Left lung (tissue), 10 donors: ENCODE measurements around the gene SMIM20. TPM values are rescaled to one million over a fixed set of nuclear protein-coding genes. Genes with fewer than 3 reads are reported as not detected.

Experiments used
- ATAC-seq: fragments of 200-7000 bp; cut with Tn5 transposase; one replicate; pipeline ENCODE4 v1.9.1; 2020; ENCODE audit warnings: moderate library complexity
- DNase-seq, 4 donors: peaks; one replicate each; pipeline ENCODE4 v3.0.0-alpha.2; 2013 to 2020
- H3K27ac ChIP-seq, 2 donors: fragments of 200-600 bp; sonication (generic) in 1 of 2; one replicate each; pipeline versions ENCODE4 v1.5.0 to v1.8.0; 2020 to 2021
- H3K27me3 ChIP-seq, 2 donors: fragments of 200-600 bp; sonication (generic) in 1 of 2; one replicate each; pipeline versions ENCODE4 v1.5.0 to v1.8.0; 2020 to 2021
- H3K36me3 ChIP-seq, 2 donors: fragments of 200-600 bp; sonication (generic) in 1 of 2; one replicate each; pipeline versions ENCODE4 v1.5.0 to v1.8.0; 2020 to 2021
- H3K4me1 ChIP-seq, 2 donors: fragments of 200-600 bp; one replicate each; pipeline ENCODE4 v1.8.0; 2021
- H3K4me3 ChIP-seq, 2 donors: fragments of 200-600 bp; sonication (generic) in 1 of 2; one replicate each; pipeline versions ENCODE4 v1.5.0 to v1.8.0; 2020 to 2021; ENCODE audit warnings: mild to moderate bottlenecking in 1 of 2
- H3K9me3 ChIP-seq, 2 donors: fragments of 200-600 bp; sonication (generic) in 1 of 2; one replicate each; pipeline versions ENCODE4 v1.5.0 to v1.8.0; 2020 to 2021
- CTCF ChIP-seq, 2 donors: fragments of 200-600 bp; sonication (generic) in 1 of 2; IDR thresholded peaks; one replicate each; pipeline versions ENCODE4 v1.5.0 to v1.8.0; 2021; ENCODE audit warnings: antibody characterized with exemption in 2 of 2
- intact Hi-C, 2 donors: fragments of 100-400 bp; cut with DNase I; formaldehyde crosslinking; loops; one replicate each; pipeline versions ENCODE4 v1.11.2 to v1.14.2; 2022
- polyA plus RNA-seq, 6 donors: library from polyadenylated mRNA; unstranded; fragments of 120-200 nt; gene quantifications; one replicate each; pipeline ENCODE4 v1.2.1, GENCODE V29; 2013; ENCODE audit not compliant: insufficient read length in 6 of 6
- total RNA-seq, 2 donors: library from RNA; stranded (reverse); fragmentation: NEBNext Ultra II Directional; extraction: Animal tissue kit (Norgen Biotek cat#: 25700); gene quantifications; one replicate each; pipeline ENCODE4 v1.2.1, GENCODE V29; 2021
- donor health status: DM: no; HTN: yes; CAD: no.
- donor health status: DM: no; HTN: no; CAD: no.

Gene SMIM20
- total and polyA plus RNA-seq, 8 donors, result 20.1 to 48.6 (median 41.7) TPM

- no peak for DNase-seq
- no peak for ATAC-seq
- H3K4me3 ChIP-seq, result no peak overlapping the region
- no peaks in the 10 kb centered on the region for H3K9me3 ChIP-seq
- no peaks in the 10 kb centered on the region for H3K27me3 ChIP-seq
- no peak for TF ChIP-seq CTCF (IDR thresholded peaks at IDR 0.05)
- no peak overlapping the region for H3K27ac ChIP-seq
- H3K36me3 ChIP-seq, result no peaks in the 10 kb centered on the region
- peaks cover 4 to 6% of the 10 kb centered on the region in 2 donors for H3K4me1 ChIP-seq
- intact Hi-C loops, result no loop called here
These were observed 35.3 kb upstream of the SMIM20 start for GRCh38 chr4:25878676-25879075.

GRCh38 chr4:25879091-25879584 is 34.9 kb upstream of the SMIM20 start:
- Histone ChIP-seq H3K27ac (no peak overlapping the region), H3K27me3 (no peaks in the 10 kb centered on the region), H3K4me3 (no peak overlapping the region), H3K4me1 (peaks cover 7 to 8% of the 10 kb centered on the region in 2 donors), H3K36me3 (no peaks in the 10 kb centered on the region), H3K9me3 (no peaks in the 10 kb centered on the region)
- no peak for TF ChIP-seq CTCF (IDR thresholded peaks at IDR 0.05)
- intact Hi-C loops, result no loop called here
- DNase-seq (no peak), ATAC-seq (no peak)

GRCh38 chr4:25879587-25879986 is 34.4 kb upstream of the SMIM20 start:
- intact Hi-C loops, result no loop called here
- TF ChIP-seq CTCF (IDR thresholded peaks at IDR 0.05), result no peak
- no peaks in the 10 kb centered on the region for H3K36me3 ChIP-seq
- no peak overlapping the region for H3K27ac ChIP-seq
- H3K4me3 ChIP-seq, result no peak overlapping the region
- no peaks in the 10 kb centered on the region for H3K27me3 ChIP-seq
- H3K9me3 ChIP-seq, result no peaks in the 10 kb centered on the region
- H3K4me1 ChIP-seq, result peaks cover 9 to 10% of the 10 kb centered on the region in 2 donors
- DNase-seq, result no peak
- ATAC-seq, result no peak

DNA sequence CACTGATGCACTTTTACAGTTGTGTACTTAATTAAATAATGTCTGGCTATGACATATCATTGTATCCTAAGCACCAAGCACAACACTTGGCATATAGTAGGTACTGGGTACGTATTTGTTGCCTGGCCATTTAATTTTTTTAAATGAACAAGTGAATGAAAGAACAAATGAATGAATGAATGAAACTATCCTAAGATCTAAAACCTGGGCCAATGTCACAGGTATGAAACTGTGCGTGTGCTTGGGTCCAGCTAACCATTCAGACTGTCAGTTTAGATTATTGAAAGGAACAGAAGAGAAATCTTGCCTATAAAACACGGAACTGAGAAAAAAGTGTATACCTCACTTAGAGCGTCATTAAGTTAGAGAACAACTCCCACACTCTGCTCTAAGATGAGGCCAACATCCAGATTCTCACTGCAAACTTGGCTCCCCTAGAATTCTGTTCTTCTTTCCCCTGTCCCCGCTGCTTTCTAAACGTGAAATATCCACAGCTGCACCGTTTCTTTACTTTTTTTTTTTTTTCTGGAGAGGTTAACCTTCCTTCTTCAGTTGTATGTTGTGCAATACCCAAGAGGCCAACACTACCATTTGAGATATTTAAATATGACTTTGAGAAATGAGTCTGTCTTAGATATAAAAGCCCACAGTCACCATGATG is 33.9 kb upstream of the SMIM20 start:
- H3K4me1 ChIP-seq, result peaks cover 9 to 10% of the 10 kb centered on the region in 2 donors
- H3K27ac ChIP-seq, result no peak overlapping the region
- no peaks in the 10 kb centered on the region for H3K36me3 ChIP-seq
- no peaks in the 10 kb centered on the region for H3K27me3 ChIP-seq
- peak; percentile 74 for ATAC-seq
- H3K9me3 ChIP-seq, result no peaks in the 10 kb centered on the region
- no peak for TF ChIP-seq CTCF (IDR thresholded peaks at IDR 0.05)
- no peak overlapping the region for H3K4me3 ChIP-seq
- no peak for DNase-seq
- intact Hi-C loops, result no loop called here

DNA sequence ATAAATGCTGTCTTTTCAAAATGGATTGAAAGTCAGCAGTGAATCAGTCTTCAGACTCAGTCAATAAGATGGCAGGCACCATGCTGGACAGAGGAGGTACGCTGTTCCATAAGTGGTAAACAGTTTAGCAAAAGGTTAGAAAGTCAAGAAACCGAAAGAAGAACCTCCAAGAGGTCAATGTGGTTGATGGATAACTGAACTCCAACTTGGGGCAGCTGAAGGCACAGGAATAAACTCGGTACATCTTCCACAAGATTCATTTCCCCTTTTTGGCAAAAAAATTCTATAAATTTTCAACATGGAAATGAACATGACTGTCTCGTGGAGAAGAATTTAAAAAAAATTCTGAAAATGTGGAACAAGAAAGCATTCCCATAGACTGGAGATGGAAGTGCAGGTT is 32.8 kb upstream of the SMIM20 start:
- Histone ChIP-seq H3K27ac (no peak overlapping the region), H3K4me3 (no peak overlapping the region), H3K4me1 (peaks cover 9 to 10% of the 10 kb centered on the region in 2 donors), H3K9me3 (no peaks in the 10 kb centered on the region), H3K36me3 (no peaks in the 10 kb centered on the region), H3K27me3 (no peaks in the 10 kb centered on the region)
- ATAC-seq (no peak), DNase-seq (no peak)
- no peak for TF ChIP-seq CTCF (IDR thresholded peaks at IDR 0.05)
- intact Hi-C loops, result no loop called here
